Thoracic aorta (tissue), 2 donors: ENCODE measurements around the gene STYX. TPM values are rescaled to one million over a fixed set of nuclear protein-coding genes. Genes with fewer than 3 reads are reported as not detected.
A peak's percentile ranks its signal among the peaks of the same experiment; 100 is the strongest.

Experiments
- ATAC-seq: fragments of 150-250 bp; one replicate; pipeline ENCODE4 v1.8.0; 2017; ENCODE audit warnings: low read depth; ENCODE audit not compliant: insufficient number of reproducible peaks, low FRiP score
- DNase-seq: peaks from one replicate; pipeline ENCODE4 v3.0.0-alpha.2; 2020; ENCODE audit warnings: low spot score
- H3K27ac ChIP-seq, 2 donors: fragments of 200-600 bp; sonication (generic); 1 replicate in 1 of 2; 2 replicates in 1 of 2; pipeline ENCODE4 v1.5.1; 2016; ENCODE audit warnings: mild to moderate bottlenecking in 2 of 2, moderate library complexity in 2 of 2
- H3K27me3 ChIP-seq: fragments of 200-600 bp; sonication (generic); replicated peaks from 2 replicates; pipeline ENCODE4 v1.6.0; 2016; ENCODE audit warnings: mild to moderate bottlenecking; ENCODE audit not compliant: insufficient read depth
- H3K36me3 ChIP-seq: fragments of 200-600 bp; sonication (generic); one replicate; pipeline ENCODE4 v1.5.1; 2016
- H3K4me1 ChIP-seq, 2 donors: fragments of 200-600 bp; sonication (generic); 1 replicate in 1 of 2; 2 replicates in 1 of 2; pipeline versions ENCODE4 v1.5.1 to v1.6.0; 2016; ENCODE audit warnings: low read depth in 2 of 2, mild to moderate bottlenecking in 1 of 2; ENCODE audit not compliant: control insufficient read depth in 1 of 2
- H3K4me3 ChIP-seq: fragments of 200-600 bp; sonication (generic); 2 replicates; pipeline ENCODE4 v1.5.1; 2016; ENCODE audit warnings: mild to moderate bottlenecking
- H3K9me3 ChIP-seq: fragments of 200-600 bp; sonication (generic); 2 replicates; pipeline ENCODE4 v1.5.1; 2016
- CTCF ChIP-seq: fragments of 200-600 bp; sonication (generic); IDR thresholded peaks from one replicate; pipeline ENCODE4 v1.5.1; 2019; ENCODE audit warnings: antibody characterized with exemption
- total RNA-seq, 2 donors: library from RNA; depleted of rRNA; stranded (reverse); fragments of >200 nt; gene quantifications; one replicate each; pipeline versions ENCODE4 v1.1.0 to v1.2.3, GENCODE V29; 2016

Gene STYX
- total RNA-seq, 2 donors from 2014 or later: 14.1 to 19.3 TPM

- Histone ChIP-seq H3K4me3 (no peak overlapping the region), H3K27ac (no peak overlapping the region), H3K36me3 (peaks cover 18% of the 10 kb centered on the region), H3K4me1 (peaks cover 12 to 19% of the 10 kb centered on the region in 2 donors), H3K9me3 (no peaks in the 10 kb centered on the region), H3K27me3 (no peaks in the 10 kb centered on the region)
- ATAC-seq (no peak), DNase-seq (no peak)
- no peak for TF ChIP-seq CTCF
Measured at GRCh38 chr14:52781629-52782028, 51.7 kb downstream of the STYX start.

- Histone ChIP-seq H3K4me3 (no peak overlapping the region), H3K36me3 (peaks cover 15% of the 10 kb centered on the region), H3K27ac (peak overlapping the region in 1 of 2 donors; percentile 38), H3K27me3 (no peaks in the 10 kb centered on the region), H3K4me1 (peaks cover 12 to 19% of the 10 kb centered on the region in 2 donors), H3K9me3 (no peaks in the 10 kb centered on the region)
- DNase-seq (no peak), ATAC-seq (no peak)
- no peak for TF ChIP-seq CTCF
Measured at GRCh38 chr14:52783206-52783605, 53.2 kb downstream of the STYX start.

- Histone ChIP-seq H3K27me3 (no peaks in the 10 kb centered on the region), H3K4me3 (no peak overlapping the region), H3K27ac (no peak overlapping the region), H3K4me1 (peaks cover 17 to 38% of the 10 kb centered on the region in 2 donors), H3K9me3 (no peaks in the 10 kb centered on the region), H3K36me3 (no peaks in the 10 kb centered on the region)
- DNase-seq (no peak), ATAC-seq (no peak)
- TF ChIP-seq CTCF: no peak
Measured at GRCh38 chr14:52786887-52787286, 56.9 kb downstream of the STYX start.

GRCh38 chr14:52789118-52789517, 59.2 kb downstream of the STYX start:
- ATAC-seq (no peak), DNase-seq (no peak)
- H3K4me3 ChIP-seq: peak overlapping the region; percentile 85
- peaks cover 8 to 43% of the 10 kb centered on the region in 2 donors for H3K4me1 ChIP-seq
- no peaks in the 10 kb centered on the region for H3K36me3 ChIP-seq
- TF ChIP-seq CTCF: no peak
- no peak overlapping the region for H3K27ac ChIP-seq
- no peaks in the 10 kb centered on the region for H3K9me3 ChIP-seq
- H3K27me3 ChIP-seq: no peaks in the 10 kb centered on the region

- H3K27ac ChIP-seq: peak overlapping the region; percentile 91
- H3K4me3 ChIP-seq: peak overlapping the region; percentile 85
- peaks cover 5 to 38% of the 10 kb centered on the region in 2 donors for H3K4me1 ChIP-seq
- no peak for ATAC-seq
- DNase-seq: no peak
- no peaks in the 10 kb centered on the region for H3K9me3 ChIP-seq
- TF ChIP-seq CTCF: no peak
- no peaks in the 10 kb centered on the region for H3K36me3 ChIP-seq
- no peaks in the 10 kb centered on the region for H3K27me3 ChIP-seq
Measured at GRCh38 chr14:52790011-52790755, 60.2 kb downstream of the STYX start.
